GM19468 (cell line): ENCODE measurements around the gene TPM2.
"Not testable (repeated sequence)": the region's sequence is repeated elsewhere in the genome, so short reads cannot be mapped to it uniquely, and the experiment has no call there.

Experiments
- ATAC-seq: cut with Tn5 transposase; IDR thresholded peaks from one replicate; pipeline ENCODE4 v1.9.1; 2021; ENCODE audit warnings: mild to moderate bottlenecking, moderate library complexity, moderate number of reproducible peaks; ENCODE audit not compliant: unreplicated experiment; ENCODE audit errors: extremely low read depth

TPM2 gene

DNA sequence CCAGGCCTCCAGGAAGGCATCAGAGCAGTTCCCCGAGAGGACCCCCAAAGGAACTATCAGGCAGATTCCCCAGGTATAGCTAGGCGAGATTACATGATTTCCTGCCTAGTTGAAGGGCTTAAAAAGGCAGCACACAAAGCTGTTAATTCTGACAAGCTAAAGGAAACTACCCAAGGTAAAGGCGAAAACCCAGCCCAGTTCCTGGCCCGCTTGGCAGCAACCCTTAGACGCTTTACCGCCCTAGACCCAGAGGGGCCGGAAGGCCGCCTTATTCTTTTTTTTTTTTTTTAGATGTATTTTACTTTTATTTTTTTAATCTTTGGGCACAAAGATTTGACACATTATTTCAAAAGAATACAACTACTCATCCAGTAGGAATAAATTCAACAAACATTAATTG, 51.0 kb downstream of the TPM2 start:
- not testable (repeated sequence) for ATAC-seq

- not testable (repeated sequence) for ATAC-seq
These were observed 52.2 kb downstream of the TPM2 start for GRCh38 chr9:35637427-35637955.

DNA sequence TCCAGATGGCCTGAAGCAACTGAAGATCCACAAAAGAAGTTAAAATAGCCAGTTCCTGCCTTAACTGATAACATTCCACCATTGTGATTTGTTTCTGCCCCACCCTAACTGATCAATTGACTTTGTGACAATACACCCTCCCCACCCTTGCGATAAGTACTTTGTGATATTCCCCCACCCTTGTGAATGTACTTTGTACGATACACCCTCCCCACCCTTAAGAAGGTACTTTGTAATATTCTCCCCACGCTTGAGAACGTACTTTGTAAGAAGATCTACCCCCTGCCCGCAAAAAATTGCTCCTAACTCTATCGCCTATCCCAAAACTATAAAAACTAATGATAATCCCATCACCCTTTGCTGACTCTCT, 52.9 kb downstream of the TPM2 start:
- ATAC-seq, result not testable (repeated sequence)

DNA sequence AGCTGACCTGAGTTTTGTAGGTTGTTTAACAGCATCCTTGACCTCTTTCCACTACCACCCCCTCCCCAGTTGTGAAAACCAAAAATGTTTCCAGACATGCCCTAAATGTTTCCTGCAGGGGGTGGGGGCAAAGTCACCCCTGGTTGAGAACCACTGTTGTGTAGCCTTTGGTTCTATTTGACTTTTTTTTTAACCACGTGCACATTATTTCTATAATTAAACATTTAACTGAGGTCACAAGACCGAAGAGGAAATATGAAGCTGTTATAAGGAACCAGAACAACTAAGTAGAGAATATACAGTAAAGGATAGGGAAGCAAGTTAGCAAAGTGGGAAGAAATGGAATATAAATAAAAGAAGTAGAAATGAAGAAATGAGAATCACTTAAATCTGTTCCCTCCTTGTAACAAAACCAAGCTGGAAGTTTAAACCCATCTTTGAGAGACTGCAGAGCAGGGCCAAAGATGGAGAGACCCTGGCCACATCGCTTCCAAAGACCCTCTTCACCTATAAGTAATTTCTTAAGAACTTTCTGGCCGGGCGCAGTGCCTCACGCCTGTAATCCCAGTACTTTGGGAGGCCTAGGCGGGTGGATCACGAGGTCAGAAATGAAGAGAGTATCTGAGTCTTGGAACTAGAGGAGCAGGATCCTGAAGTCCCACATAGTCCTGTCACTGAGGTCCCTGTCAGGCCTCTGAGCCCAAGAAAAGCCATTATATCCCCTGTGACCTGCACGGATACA, 53.4 kb downstream of the TPM2 start:
- no peak for ATAC-seq

- no peak for ATAC-seq
These were observed 54.0 kb downstream of the TPM2 start for GRCh38 chr9:35635730-35636129.
